Heart right ventricle (tissue), 16 donors: Measurements from ENCODE around the gene CHST11. TPM values are rescaled to one million over a fixed set of nuclear protein-coding genes. Genes with fewer than 3 reads are reported as not detected.

Experiments used
- ATAC-seq, 8 donors: fragments of 200-7000 bp; cut with Tn5 transposase; one replicate each; pipeline ENCODE4 v1.9.1; 2020; ENCODE audit warnings: mild to moderate bottlenecking in 8 of 8, moderate library complexity in 8 of 8, moderate number of reproducible peaks in 1 of 8
- DNase-seq, 2 donors: peaks; one replicate each; pipeline ENCODE4 v3.0.0-alpha.2; 2020
- H3K27ac ChIP-seq, 10 donors: fragments of 200-600 bp; sonication (generic) in 2 of 10; one replicate each; pipeline versions ENCODE4 v1.5.0 to v1.8.0; 2020 to 2022; ENCODE audit warnings: mild to moderate bottlenecking in 3 of 10
- H3K27me3 ChIP-seq, 7 donors: fragments of 200-600 bp; one replicate each; pipeline ENCODE4 v1.8.0; 2021 to 2022; ENCODE audit warnings: mild to moderate bottlenecking in 2 of 7
- H3K36me3 ChIP-seq, 9 donors: fragments of 200-600 bp; sonication (generic) in 1 of 9; one replicate each; pipeline versions ENCODE4 v1.5.0 to v1.8.0; 2020 to 2022; ENCODE audit warnings: mild to moderate bottlenecking in 2 of 9
- H3K4me1 ChIP-seq, 9 donors: fragments of 200-600 bp; sonication (generic) in 1 of 9; one replicate each; pipeline versions ENCODE4 v1.5.0 to v1.8.0; 2020 to 2022; ENCODE audit warnings: mild to moderate bottlenecking in 4 of 9
- H3K4me3 ChIP-seq, 10 donors: fragments of 200-600 bp; sonication (generic) in 2 of 10; one replicate each; pipeline versions ENCODE4 v1.5.0 to v1.8.0; 2020 to 2022; ENCODE audit warnings: mild to moderate bottlenecking in 7 of 10, moderate library complexity in 2 of 10
- H3K9me3 ChIP-seq, 11 donors: fragments of 200-600 bp in 10 of 11; sonication (generic) in 2 of 11; one replicate each; pipeline versions ENCODE4 v1.5.0 to v1.8.0; 2013 to 2022; ENCODE audit warnings: mild to moderate bottlenecking in 2 of 11, control low read depth in 1 of 11, moderate library complexity in 1 of 11
- CTCF ChIP-seq, 9 donors: fragments of 200-600 bp; sonication (generic) in 2 of 9; IDR thresholded peaks; one replicate each; pipeline versions ENCODE4 v1.5.0 to v1.8.0; 2021 to 2022; ENCODE audit warnings: antibody characterized with exemption in 9 of 9, mild to moderate bottlenecking in 5 of 9, moderate library complexity in 1 of 9
- WGBS, 2 donors: extraction: QIAGEN DNeasy Blood & Tissue Kit; methylation state at CpG; one replicate each; pipeline ENCODE4 v1.1.7; 2013; ENCODE audit warnings: inconsistent platforms in 1 of 2; 5-methylcytosine and 5-hydroxymethylcytosine counted together
- intact Hi-C, 10 donors: fragments of 100-400 bp; cut with DNase I; formaldehyde crosslinking; loops; one replicate each; pipeline versions ENCODE4 v1.11.1 to v1.14.2; 2022
- polyA plus RNA-seq, 2 donors: library from polyadenylated mRNA; stranded (reverse); fragments of 200-250 nt; gene quantifications; one replicate each; pipeline ENCODE4 v1.2.3, GENCODE V29; 2013
- total RNA-seq, 10 donors: library from RNA; stranded (reverse); fragmentation: NEBNext Ultra II Directional in 3 of 10; extraction: Animal tissue kit (Norgen Biotek cat#: 25700) in 3 of 10; gene quantifications; one replicate each; pipeline versions ENCODE4 v1.2.1 to v1.2.4, GENCODE V29; 2021 to 2023
- donor health status: Arrhythmogenic right ventricular cardiomyopathy.
- donor health status: ischemic (EF 13 %, LVEDD 7.1; RV severe dilation, severe dysfunction).
- donor health status: healthy with polysubstance abuse.
- donor health status: DM: no; HTN: yes; CAD: no.
- donor health status: DM: no; HTN: no; CAD: no.
- donor health status: ischemic (EF 25% LVEDD 6.9; RV normal size, moderate dysfunction).
- donor health status: ischemic (EF 25% LVEDD 5.7; RV mildly dilated, moderate dysfunction).
- donor health status: healthy.
- donor health status: DM: yes; HTN: yes; CAD: no.
- donor health status: Ischemic cardiomyopathy.
- donor health status: ischemic (EF 35%, LVEDD 5.7; RV mildly dilated, moderate dysfunction).
- donor health status: nonischemic (EF 11% LVEDD 7.7; RV severe dilation, severe dysfunction).
- donor health status: DM: yes; HTN: yes; CAD: no.
- donor health status: PGD.
- donor health status: ischemic (EF 29% LVEDD 5.4; RV normal size, mild dysfunction).
- donor health status: nonischemic (EF 23%, LVEDD 6.1; RV moderate dilation, normal function).

CHST11 gene
- total and polyA plus RNA-seq, 12 donors, result 1.1 to 12.7 (median 4.3) TPM

- 46 to 48% methylated on average over 15 of the region's 15 CpGs for WGBS, 2 donors
- DNase-seq, result no peak
- no peak for TF ChIP-seq CTCF (IDR thresholded peaks at IDR 0.05)
- Histone ChIP-seq H3K4me1 (peaks cover 25 to 66% (median 52%) of the 10 kb centered on the region in 9 donors), H3K4me3 (no peak overlapping the region), H3K27ac (peak overlapping the region in 7 of 10 donors; percentile 10 to 88 (median 55)), H3K36me3 (no peaks in the 10 kb centered on the region), H3K9me3 (no peaks in the 10 kb centered on the region), H3K27me3 (no peaks in the 10 kb centered on the region)
- ATAC-seq, result no peak
- intact Hi-C loops, result loop anchor here in 5 of 10 donors (5.0 to 10.0 kb wide), 4 partner anchors 181 to 289 kb away; partner anchors contain the start of gene CHST11 (in 5 of the 5)
Measured at GRCh38 chr12:104673696-104674482, 217.1 kb downstream of the CHST11 start.

GRCh38 chr12:104676636-104677035 is 219.9 kb downstream of the CHST11 start:
- TF ChIP-seq CTCF (IDR thresholded peaks at IDR 0.05), result no peak
- no peak overlapping the region for H3K4me3 ChIP-seq
- ATAC-seq (no peak), DNase-seq (no peak)
- H3K9me3 ChIP-seq, result no peaks in the 10 kb centered on the region
- intact Hi-C loops, result loop anchor here in 3 of 10 donors (10.0 kb wide), 3 partner anchors 178 to 292 kb away; partner anchors contain the start of gene CHST11 (in 1 of the 3)
- 85 to 90% methylated on average over 8 of the region's 8 CpGs for WGBS, 2 donors
- H3K27ac ChIP-seq, result no peak overlapping the region
- H3K4me1 ChIP-seq, result peaks cover 9 to 48% (median 27%) of the 10 kb centered on the region in 9 donors
- no peaks in the 10 kb centered on the region for H3K27me3 ChIP-seq
- no peaks in the 10 kb centered on the region for H3K36me3 ChIP-seq

- H3K9me3 ChIP-seq, result no peaks in the 10 kb centered on the region
- peaks cover 0 to 48% (median 17%) of the 10 kb centered on the region in 9 donors for H3K4me1 ChIP-seq
- TF ChIP-seq CTCF (IDR thresholded peaks at IDR 0.05), result no peak
- ATAC-seq (no peak), DNase-seq (no peak)
- no peaks in the 10 kb centered on the region for H3K36me3 ChIP-seq
- intact Hi-C loops, result loop anchor here in 4 of 10 donors (2.0 to 10.0 kb wide), 4 partner anchors 67 to 293 kb away; partner anchors contain the start of gene CHST11 (in 1 of the 4)
- WGBS, 2 donors, result 89 to 99% methylated on average over 5 of the region's 5 CpGs
- no peaks in the 10 kb centered on the region for H3K27me3 ChIP-seq
- H3K4me3 ChIP-seq, result no peak overlapping the region
- H3K27ac ChIP-seq, result no peak overlapping the region
Measured at GRCh38 chr12:104677441-104678089, 220.8 kb downstream of the CHST11 start.

- Histone ChIP-seq H3K9me3 (no peaks in the 10 kb centered on the region), H3K36me3 (no peaks in the 10 kb centered on the region), H3K27ac (peak overlapping the region in 1 of 10 donors; percentile 37), H3K27me3 (no peaks in the 10 kb centered on the region), H3K4me3 (no peak overlapping the region), H3K4me1 (peaks cover 0 to 53% (median 13%) of the 10 kb centered on the region in 9 donors)
- no peak for DNase-seq
- intact Hi-C loops, result loop anchor here in 2 of 10 donors (10.0 kb wide), 2 partner anchors 115 to 175 kb away; no protein-coding TSS in a partner anchor
- WGBS, 2 donors, result 89% methylated on average over 3 of the region's 3 CpGs
- ATAC-seq, result peak in 1 of 8 donors; percentile 12
- peak in 1 of 9 donors; percentile 27 for TF ChIP-seq CTCF (IDR thresholded peaks at IDR 0.05)
Measured at GRCh38 chr12:104680070-104680469, 223.3 kb downstream of the CHST11 start.
